SHP77 treated with DMSO at 0.1 percent for 48 hours (cell line): Measurements from ENCODE around the gene TMEM11.

Source experiments
- DNase-seq: peaks from one replicate; lab custom pipeline; 2025; lab: John Stamatoyannopoulos, UW

The TMEM11 gene

GRCh38 chr17:21214015-21214776, at the start of gene TMEM11:
TSS of gene TMEM11 (minus strand) at chr17:21214161. CDS start at chr17:21214152, 9 bp downstream.
- peak; percentile 95 for DNase-seq

- no peak for DNase-seq
These were observed 49.4 kb upstream of the TMEM11 start for GRCh38 chr17:21263376-21263775.

- DNase-seq: no peak
These were observed 48.5 kb upstream of the TMEM11 start for GRCh38 chr17:21262259-21262993.

GRCh38 chr17:21258593-21258992, 44.6 kb upstream of the TMEM11 start:
- DNase-seq: no peak

GRCh38 chr17:21253646-21254441, 39.9 kb upstream of the TMEM11 start:
- DNase-seq: no peak

GRCh38 chr17:21252796-21253645, 39.1 kb upstream of the TMEM11 start, which contains the start of gene NATD1:
TSS of gene NATD1 (minus strand) at chr17:21253410. CDS start at chr17:21253264, 146 bp downstream.
- DNase-seq: peak; percentile 84

- DNase-seq: no peak
These were observed 38.4 kb upstream of the TMEM11 start for GRCh38 chr17:21252289-21252795.

- no peak for DNase-seq
These were observed 37.5 kb upstream of the TMEM11 start for GRCh38 chr17:21251337-21252010.

GRCh38 chr17:21250854-21251253, 36.9 kb upstream of the TMEM11 start:
- no peak for DNase-seq

GRCh38 chr17:21249920-21250703, 36.2 kb upstream of the TMEM11 start:
- DNase-seq: no peak

- DNase-seq: no peak
These were observed 35.3 kb upstream of the TMEM11 start for GRCh38 chr17:21249086-21249795.

- DNase-seq: no peak
These were observed 34.5 kb upstream of the TMEM11 start for GRCh38 chr17:21248500-21248899.

- no peak for DNase-seq
These were observed 33.7 kb upstream of the TMEM11 start for GRCh38 chr17:21247552-21248258.

GRCh38 chr17:21246698-21247097, 32.7 kb upstream of the TMEM11 start:
- no peak for DNase-seq

GRCh38 chr17:21245639-21246084, 31.7 kb upstream of the TMEM11 start:
- DNase-seq: no peak

GRCh38 chr17:21243516-21244303, 29.7 kb upstream of the TMEM11 start:
- no peak for DNase-seq

GRCh38 chr17:21242780-21243515, 29.0 kb upstream of the TMEM11 start:
- DNase-seq: no peak
